Dendritic cell treated with granulocyte-macrophage colony-stimulating factor and Interleukin-4, amounts not matched to agents 40 ng/mL and 50 ng/mL, for 4 days (primary cell): Measurements from ENCODE around the gene PLCD1.
"Not testable (repeated sequence)": the region's sequence is repeated elsewhere in the genome, so short reads cannot be mapped to it uniquely, and the experiment has no call there.

ENCODE experiments used
- H3K27ac Mint-ChIP-seq: one replicate; pipeline ENCODE4 v1.8.0; 2022; ENCODE audit warnings: mild to moderate bottlenecking, mixed read lengths
- H3K27me3 Mint-ChIP-seq: one replicate; pipeline ENCODE4 v1.8.0; 2022; ENCODE audit warnings: mild to moderate bottlenecking, mixed read lengths
- H3K36me3 Mint-ChIP-seq: one replicate; pipeline ENCODE4 v1.8.0; 2022; ENCODE audit warnings: low read depth, mixed read lengths
- H3K4me1 Mint-ChIP-seq: one replicate; pipeline ENCODE4 v1.8.0; 2022; ENCODE audit warnings: low read depth, mixed read lengths
- H3K4me3 Mint-ChIP-seq: one replicate; pipeline ENCODE4 v1.8.0; 2022; ENCODE audit warnings: mild to moderate bottlenecking, moderate library complexity, mixed read lengths
- H3K9me3 Mint-ChIP-seq: one replicate; pipeline ENCODE4 v1.8.0; 2022; ENCODE audit warnings: mixed read lengths
- intact Hi-C: fragments of 100-400 bp; cut with micrococcal nuclease; formaldehyde crosslinking; loops from one replicate; pipeline ENCODE4 v1.15.0; 2022

The PLCD1 gene

GRCh38 chr3:37986479-37987314 lies 42.7 kb downstream of the PLCD1 start:
- intact Hi-C loops = no loop called here
- Mint-ChIP-seq H3K4me1 (peaks cover 57% of the 10 kb centered on the region), H3K27me3 (no peaks in the 10 kb centered on the region), H3K4me3 (no peak overlapping the region), H3K9me3 (no peaks in the 10 kb centered on the region), H3K27ac (no peak overlapping the region), H3K36me3 (peaks cover 14% of the 10 kb centered on the region)

DNA sequence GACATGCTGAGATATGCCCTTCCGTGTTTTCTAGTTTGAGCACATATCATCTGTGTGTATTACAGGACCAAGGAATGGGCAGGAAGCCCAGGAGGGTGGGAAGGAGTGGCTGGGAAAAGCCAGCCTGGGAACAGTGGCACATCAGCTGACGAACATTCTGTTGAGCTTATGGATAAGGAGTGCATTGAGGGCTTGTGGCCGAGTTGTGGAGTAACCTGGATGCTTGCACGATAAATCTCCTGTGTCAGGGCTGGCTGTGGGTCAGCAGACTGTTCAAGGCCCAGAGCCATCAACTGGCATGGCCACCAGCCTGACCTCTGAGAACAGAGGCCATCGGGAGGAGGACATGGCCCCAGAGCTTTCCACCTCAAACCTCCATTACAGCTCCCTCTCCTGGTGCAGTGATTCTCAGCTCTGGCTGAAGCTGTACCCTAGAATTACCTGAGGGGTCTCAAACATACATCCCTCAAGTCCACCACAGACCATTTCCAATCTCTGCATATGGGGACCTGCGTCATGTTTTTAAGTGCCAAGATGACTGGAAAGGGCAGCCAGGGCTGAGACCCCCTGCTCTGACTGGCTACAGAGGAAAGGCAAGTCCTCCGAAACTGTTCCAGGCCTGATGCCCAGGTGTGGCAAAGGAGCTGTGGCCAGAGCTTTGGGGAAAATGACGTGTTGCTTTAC lies 43.7 kb downstream of the PLCD1 start:
- intact Hi-C loops = no loop called here
- Mint-ChIP-seq H3K27ac (no peak overlapping the region), H3K4me3 (no peak overlapping the region), H3K27me3 (no peaks in the 10 kb centered on the region), H3K4me1 (peaks cover 50% of the 10 kb centered on the region), H3K9me3 (no peaks in the 10 kb centered on the region), H3K36me3 (peaks cover 22% of the 10 kb centered on the region)

DNA sequence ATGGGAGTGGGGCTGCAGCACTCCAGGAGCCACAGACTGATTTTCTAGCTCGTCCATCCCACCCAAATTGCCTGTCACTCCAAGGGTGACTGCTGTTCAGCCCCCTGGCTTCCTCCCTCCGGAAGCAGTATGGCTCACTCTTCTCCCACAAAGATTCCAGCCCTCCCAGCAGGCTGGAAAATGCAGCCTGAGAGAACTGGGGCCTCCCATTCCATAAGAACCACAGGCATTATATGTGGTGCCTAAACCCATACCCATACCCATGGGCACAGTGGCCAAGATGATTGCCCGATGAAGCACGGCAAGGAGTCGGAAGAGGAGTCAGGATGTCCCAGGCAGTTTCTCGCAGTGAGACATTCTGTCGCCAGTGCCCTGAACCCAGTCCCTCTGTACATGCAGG lies 44.8 kb downstream of the PLCD1 start:
- Mint-ChIP-seq H3K9me3 (no peaks in the 10 kb centered on the region), H3K36me3 (peaks cover 29% of the 10 kb centered on the region), H3K27ac (no peak overlapping the region), H3K4me3 (no peak overlapping the region), H3K27me3 (no peaks in the 10 kb centered on the region), H3K4me1 (peaks cover 49% of the 10 kb centered on the region)
- intact Hi-C loops = no loop called here

- Mint-ChIP-seq H3K36me3 (peaks cover 29% of the 10 kb centered on the region), H3K9me3 (no peaks in the 10 kb centered on the region), H3K4me3 (no peak overlapping the region), H3K27ac (no peak overlapping the region), H3K4me1 (peaks cover 48% of the 10 kb centered on the region), H3K27me3 (no peaks in the 10 kb centered on the region)
- intact Hi-C loops = no loop called here
These were observed 45.4 kb downstream of the PLCD1 start for GRCh38 chr3:37984051-37984450.

DNA sequence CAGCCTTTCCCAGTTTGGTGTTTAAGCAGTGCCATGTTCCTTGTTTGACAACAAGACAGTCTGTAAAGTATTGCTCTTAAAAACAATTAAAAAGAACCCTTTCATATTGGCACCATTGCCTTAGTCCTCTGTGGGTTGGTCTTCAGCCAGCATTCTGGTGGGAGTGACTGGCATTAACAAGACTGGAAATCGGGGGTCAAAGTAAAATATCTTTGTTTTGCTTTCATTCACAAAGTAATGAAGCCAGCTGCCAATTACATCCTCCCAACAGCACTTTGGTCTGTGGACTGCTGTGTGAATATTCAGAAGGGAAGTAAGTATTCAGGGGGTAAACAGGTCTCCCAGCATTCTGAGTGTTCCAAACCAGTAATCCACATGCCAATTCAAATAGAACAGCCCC lies 47.1 kb downstream of the PLCD1 start:
- H3K4me3 Mint-ChIP-seq = no peak overlapping the region
- peaks cover 29% of the 10 kb centered on the region for H3K36me3 Mint-ChIP-seq
- H3K27ac Mint-ChIP-seq = no peak overlapping the region
- no peaks in the 10 kb centered on the region for H3K9me3 Mint-ChIP-seq
- intact Hi-C loops = no loop called here
- H3K27me3 Mint-ChIP-seq = no peaks in the 10 kb centered on the region
- H3K4me1 Mint-ChIP-seq = peaks cover 33% of the 10 kb centered on the region

GRCh38 chr3:37981348-37981664 lies 48.1 kb downstream of the PLCD1 start:
- no peaks in the 10 kb centered on the region for H3K9me3 Mint-ChIP-seq
- H3K36me3 Mint-ChIP-seq = peaks cover 34% of the 10 kb centered on the region
- intact Hi-C loops = loop anchor here (2.0 kb wide), 1 partner anchor 13 kb away; no protein-coding TSS in a partner anchor
- no peaks in the 10 kb centered on the region for H3K27me3 Mint-ChIP-seq
- no peak overlapping the region for H3K4me3 Mint-ChIP-seq
- H3K27ac Mint-ChIP-seq = no peak overlapping the region
- peaks cover 33% of the 10 kb centered on the region for H3K4me1 Mint-ChIP-seq

DNA sequence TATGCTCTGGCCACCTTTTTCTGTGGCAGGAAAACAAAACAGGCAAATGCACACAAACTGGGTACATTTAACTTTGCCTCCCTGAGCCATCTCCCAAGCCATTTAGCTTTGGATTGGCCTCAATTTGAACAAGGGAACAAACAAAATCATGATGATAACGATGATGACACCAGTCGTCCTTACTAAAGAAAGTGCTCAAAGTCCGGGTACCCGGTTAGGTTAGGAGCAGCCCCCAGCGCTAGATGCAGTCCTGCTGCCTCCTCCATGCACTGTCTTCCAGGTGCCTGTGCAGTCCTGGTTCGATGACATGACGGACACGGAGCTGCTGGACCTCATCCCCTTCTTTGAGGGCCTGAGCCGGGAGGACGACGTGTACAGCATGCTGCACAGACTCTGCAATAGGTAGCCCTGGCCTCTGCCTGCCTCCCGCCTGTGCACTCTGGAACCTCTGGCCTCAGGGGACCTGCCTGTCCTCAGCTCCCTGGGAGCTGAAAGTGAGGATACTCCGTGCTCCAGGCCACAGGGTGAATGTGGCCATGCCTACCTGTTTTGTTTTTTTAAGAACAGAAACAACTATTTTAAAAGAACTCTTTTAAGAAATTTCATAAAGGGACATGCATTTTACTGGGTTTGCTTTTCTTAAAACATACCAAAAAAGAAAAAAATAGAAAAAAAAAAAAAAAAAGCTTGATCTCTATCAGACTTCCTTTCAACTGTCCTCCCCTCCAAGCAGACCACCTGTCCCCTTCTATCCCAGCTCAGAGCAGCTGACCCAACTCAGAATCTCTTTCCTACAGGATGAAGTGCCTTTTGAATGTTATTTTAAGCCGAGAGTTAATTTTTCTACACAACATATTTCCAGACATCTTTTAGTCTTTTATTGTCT lies 48.7 kb downstream of the PLCD1 start:
- Mint-ChIP-seq H3K4me3 (no peak overlapping the region), H3K9me3 (no peaks in the 10 kb centered on the region), H3K4me1 (peaks cover 33% of the 10 kb centered on the region), H3K27ac (peak overlapping the region; percentile 58), H3K27me3 (no peaks in the 10 kb centered on the region), H3K36me3 (peaks cover 39% of the 10 kb centered on the region)
- intact Hi-C loops = loop anchor here (2.0 kb wide), 1 partner anchor 14 kb away; no protein-coding TSS in a partner anchor

DNA sequence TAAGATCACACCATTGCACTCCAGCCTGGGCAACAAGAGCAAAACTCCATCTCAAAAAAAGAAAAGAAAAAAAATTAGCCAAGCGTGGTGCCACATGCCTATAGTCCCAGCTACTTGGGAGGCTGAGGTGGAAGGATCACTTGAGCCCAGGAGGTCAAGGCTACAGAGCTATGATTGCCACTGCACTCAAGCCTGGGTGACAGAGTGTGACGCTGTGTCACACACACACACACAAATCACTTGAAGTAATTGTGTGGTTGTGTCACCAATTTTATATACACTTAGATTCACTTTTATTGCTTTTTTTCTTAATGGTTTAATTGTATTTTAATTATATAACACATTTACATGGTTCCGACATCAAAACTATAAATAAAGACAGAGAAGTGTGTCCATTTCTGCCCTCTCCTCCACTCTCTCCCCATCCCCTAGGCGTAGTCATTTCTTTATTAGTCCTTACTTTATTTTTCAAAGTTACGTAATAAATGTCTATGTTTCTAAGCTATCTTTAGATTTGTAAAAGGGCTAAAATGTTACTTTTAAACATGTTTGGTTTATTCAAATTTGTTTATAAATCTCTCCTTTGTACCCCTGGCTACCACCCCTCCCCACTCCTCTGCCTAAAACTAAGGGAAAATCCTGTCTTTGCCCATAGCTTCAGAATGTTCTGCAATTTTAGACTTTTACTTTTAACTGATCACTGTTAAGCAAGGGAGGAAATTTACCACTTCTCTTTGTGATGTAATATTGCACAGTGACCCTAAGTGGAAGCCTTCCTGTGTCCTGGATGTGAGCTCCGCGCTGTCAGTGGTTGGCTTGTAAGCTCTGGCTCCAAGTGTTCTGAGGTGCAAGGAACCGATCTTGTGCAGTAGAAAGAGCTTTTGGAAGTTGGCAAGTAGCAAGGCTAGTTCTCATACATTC lies 49.6 kb downstream of the PLCD1 start:
- intact Hi-C loops = loop anchor here (2.0 to 10.0 kb wide), 2 partner anchors 15 to 505 kb away; no protein-coding TSS in a partner anchor
- Mint-ChIP-seq H3K27ac (peak overlapping the region; percentile 58), H3K9me3 (no peaks in the 10 kb centered on the region)

GRCh38 chr3:37974121-37975083 lies 55.0 kb downstream of the PLCD1 start:
- Mint-ChIP-seq H3K9me3 (no peaks in the 10 kb centered on the region), H3K4me1 (peaks cover 18% of the 10 kb centered on the region), H3K27me3 (no peaks in the 10 kb centered on the region), H3K27ac (no peak overlapping the region), H3K4me3 (no peak overlapping the region), H3K36me3 (peaks cover 37% of the 10 kb centered on the region)
- intact Hi-C loops = loop anchor here (1.0 to 10.0 kb wide), 2 partner anchors 29 to 510 kb away; no protein-coding TSS in a partner anchor

More for the DNA sequence above, 49.6 kb downstream of the PLCD1 start:
- H3K27me3 Mint-ChIP-seq = no peaks in the 10 kb centered on the region
- H3K4me3 Mint-ChIP-seq = no peak overlapping the region
- H3K4me1 Mint-ChIP-seq = peaks cover 31% of the 10 kb centered on the region
- peaks cover 48% of the 10 kb centered on the region for H3K36me3 Mint-ChIP-seq

DNA sequence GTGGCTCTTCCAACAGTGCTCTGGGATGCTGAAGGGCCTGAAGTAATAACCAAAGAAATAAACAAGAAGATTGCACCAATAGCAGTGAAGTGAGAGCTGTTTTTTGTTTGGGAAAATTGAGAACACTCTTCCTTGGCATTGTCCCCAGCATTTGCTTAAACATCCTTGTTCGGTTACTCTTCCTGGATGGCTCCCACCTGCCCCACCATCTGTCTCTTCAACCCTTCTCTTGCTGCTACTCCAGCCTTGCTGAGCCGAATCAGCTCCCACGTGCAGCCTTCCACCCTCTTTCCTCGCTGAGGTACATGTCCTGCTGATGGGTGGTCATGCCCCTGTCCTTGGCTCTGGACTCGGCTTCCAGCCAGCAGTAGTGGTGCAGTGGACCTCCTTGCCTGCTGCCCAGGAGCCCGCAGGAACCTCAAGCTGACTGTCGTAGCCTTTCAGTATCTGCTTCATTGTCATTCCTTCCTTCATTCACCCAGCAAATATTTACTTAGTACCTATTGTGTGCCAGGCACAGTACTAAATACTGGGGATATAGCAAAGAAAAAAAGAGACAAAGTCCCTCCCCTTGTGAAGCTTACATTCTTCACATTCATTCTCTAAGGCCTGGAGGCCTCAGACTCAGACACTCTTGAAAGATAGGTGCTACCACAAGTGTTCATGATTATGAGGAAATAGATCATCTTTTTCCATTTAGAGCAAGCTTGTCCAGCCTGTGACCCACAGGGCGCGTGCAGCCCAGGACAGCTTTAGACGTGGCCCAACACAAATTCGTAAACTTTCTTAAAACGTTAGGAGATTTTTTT lies 56.0 kb downstream of the PLCD1 start:
- no peak overlapping the region for H3K27ac Mint-ChIP-seq
- H3K9me3 Mint-ChIP-seq = no peaks in the 10 kb centered on the region
- no peak overlapping the region for H3K4me3 Mint-ChIP-seq
- intact Hi-C loops = loop anchor here (1.0 to 10.0 kb wide), 2 partner anchors 30 to 511 kb away; no protein-coding TSS in a partner anchor
- H3K27me3 Mint-ChIP-seq = no peaks in the 10 kb centered on the region
- H3K36me3 Mint-ChIP-seq = peaks cover 42% of the 10 kb centered on the region
- peaks cover 16% of the 10 kb centered on the region for H3K4me1 Mint-ChIP-seq

DNA sequence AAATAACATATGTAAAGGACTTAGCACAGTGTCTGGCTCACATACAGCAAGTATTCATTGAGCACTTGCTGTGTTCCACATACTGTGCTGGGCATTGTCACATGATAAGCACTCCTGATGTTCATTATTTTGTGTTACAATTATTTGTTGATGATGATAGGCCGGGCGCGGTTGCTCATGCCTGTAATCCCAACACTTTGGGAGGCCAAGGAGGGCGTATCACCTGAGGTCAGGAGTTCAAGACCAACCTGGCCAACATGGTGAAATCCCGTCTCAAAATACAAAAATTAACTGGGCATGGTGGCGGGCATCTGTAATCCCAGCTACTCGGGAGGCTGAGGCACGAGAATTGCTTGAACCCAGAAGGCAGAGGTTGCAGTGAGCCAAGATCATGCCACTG lies 57.4 kb downstream of the PLCD1 start:
- intact Hi-C loops = loop anchor here (10.0 kb wide), 1 partner anchor 513 kb away; no protein-coding TSS in a partner anchor
- H3K4me1 Mint-ChIP-seq = peaks cover 16% of the 10 kb centered on the region
- H3K9me3 Mint-ChIP-seq, H3K4me3 Mint-ChIP-seq, H3K27me3 Mint-ChIP-seq, H3K27ac Mint-ChIP-seq: not testable (repeated sequence)
- peaks cover 46% of the 10 kb centered on the region for H3K36me3 Mint-ChIP-seq
